ENCODE results near the gene MS4A13.

GRCh38 chr11:60512651-60513225 lies 2.5 kb upstream of the MS4A13 start:
- TF ChIP-seq CTCF (IDR thresholded peaks at IDR 0.05) (no peak), POLR2A (IDR thresholded peaks at IDR 0.05) (no peak)
